CD4-positive, alpha-beta T cell treated with Interferon gamma for 1 hour (primary cell): ENCODE data around the gene RPSA.

Experiments
- DNase-seq: peaks from one replicate; pipeline ENCODE4 v3.0.0-alpha.2; 2020

The RPSA gene

GRCh38 chr3:39460677-39461076 is 54.2 kb downstream of the RPSA start:
- DNase-seq, result no peak
